Activated T-helper 17 cell treated with anti-CD3 and anti-CD28 coated beads, Interleukin-2, amount 50 U/mL, for 72 hours (primary cell): Measurements from ENCODE around the gene ACACA. TPM values are rescaled to one million over a fixed set of nuclear protein-coding genes. Genes with fewer than 3 reads are reported as not detected.

Experiments used
- ATAC-seq: fragments of 150-1000 bp; cut with Tn5 transposase; replicated peaks from 2 replicates; pipeline ENCODE4 v1.10.0; 2021; ENCODE audit warnings: mild to moderate bottlenecking, moderate library complexity
- H3K27ac Mint-ChIP-seq: one replicate; pipeline ENCODE4 v1.8.0; 2022; ENCODE audit warnings: mixed read lengths
- H3K27me3 Mint-ChIP-seq: one replicate; pipeline ENCODE4 v1.8.0; 2022; ENCODE audit warnings: mixed read lengths
- H3K36me3 Mint-ChIP-seq: one replicate; pipeline ENCODE4 v1.8.0; 2022; ENCODE audit warnings: low read depth, mild to moderate bottlenecking, mixed read lengths
- H3K4me1 Mint-ChIP-seq: one replicate; pipeline ENCODE4 v1.8.0; 2022; ENCODE audit warnings: mixed read lengths
- H3K4me3 Mint-ChIP-seq: one replicate; pipeline ENCODE4 v1.8.0; 2022; ENCODE audit warnings: mild to moderate bottlenecking, mixed read lengths
- H3K9me3 Mint-ChIP-seq: one replicate; pipeline ENCODE4 v1.8.0; 2022; ENCODE audit warnings: mixed read lengths
- total RNA-seq, 2 donors: library from RNA; stranded (reverse); gene quantifications; one replicate each; pipeline ENCODE4 v1.2.3, GENCODE V29; 2022

Gene ACACA
- total RNA-seq, 2 donors from 2014 or later, result 36.9 to 73.7 TPM

DNA sequence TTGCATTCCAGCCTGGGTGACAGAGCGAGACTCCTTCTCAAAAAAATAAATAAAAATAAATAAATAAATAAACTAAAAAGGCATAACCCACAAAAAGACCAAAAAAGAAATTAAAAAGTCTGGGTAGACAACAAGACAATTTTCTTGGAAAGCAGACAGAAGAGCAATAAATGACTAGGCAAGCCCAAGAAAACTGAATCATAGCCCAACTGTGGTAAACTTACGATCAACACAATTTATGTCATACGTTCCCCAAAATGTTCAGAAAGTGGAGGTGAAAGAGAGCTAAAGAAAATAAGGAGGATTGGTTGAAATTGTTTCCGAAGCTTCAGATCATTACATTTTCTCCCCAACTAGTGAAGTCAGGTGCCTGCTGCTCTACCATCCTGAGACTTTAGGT, 62.1 kb downstream of the ACACA start:
- H3K27ac Mint-ChIP-seq, result peak overlapping the region; percentile 66
- ATAC-seq, result peak; percentile 93

DNA sequence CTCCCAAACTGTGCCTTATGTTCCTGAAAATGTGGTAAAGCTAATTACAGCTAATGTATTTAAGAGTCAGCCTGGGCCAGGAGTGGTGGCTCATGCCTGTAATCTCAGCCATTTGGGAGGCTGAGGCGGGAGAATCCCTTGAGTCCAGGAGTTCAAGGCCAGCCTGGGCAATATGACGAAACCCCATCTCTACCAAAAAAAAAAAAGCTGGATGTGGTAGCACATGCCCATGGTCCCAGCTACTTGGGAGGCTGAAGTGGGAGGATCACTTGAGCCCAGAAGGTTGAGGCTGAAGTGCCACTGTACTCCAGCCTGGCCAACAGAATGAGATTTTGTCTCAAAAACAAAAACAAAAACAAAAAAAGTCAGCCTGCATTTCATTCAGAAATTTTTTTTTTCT, 64.0 kb downstream of the ACACA start:
- peaks cover 14% of the 10 kb centered on the region for H3K4me1 Mint-ChIP-seq
- H3K36me3 Mint-ChIP-seq, result peaks cover 44% of the 10 kb centered on the region
- H3K4me3 Mint-ChIP-seq, result no peak overlapping the region
- ATAC-seq, result no peak
- H3K27ac Mint-ChIP-seq, result no peak overlapping the region
- H3K27me3 Mint-ChIP-seq, result no peaks in the 10 kb centered on the region
- H3K9me3 Mint-ChIP-seq, result no peaks in the 10 kb centered on the region

More for the DNA sequence above, 62.1 kb downstream of the ACACA start:
- Mint-ChIP-seq H3K9me3 (no peaks in the 10 kb centered on the region), H3K27me3 (no peaks in the 10 kb centered on the region), H3K36me3 (peaks cover 30% of the 10 kb centered on the region), H3K4me3 (peak overlapping the region; percentile 28), H3K4me1 (peaks cover 14% of the 10 kb centered on the region)

DNA sequence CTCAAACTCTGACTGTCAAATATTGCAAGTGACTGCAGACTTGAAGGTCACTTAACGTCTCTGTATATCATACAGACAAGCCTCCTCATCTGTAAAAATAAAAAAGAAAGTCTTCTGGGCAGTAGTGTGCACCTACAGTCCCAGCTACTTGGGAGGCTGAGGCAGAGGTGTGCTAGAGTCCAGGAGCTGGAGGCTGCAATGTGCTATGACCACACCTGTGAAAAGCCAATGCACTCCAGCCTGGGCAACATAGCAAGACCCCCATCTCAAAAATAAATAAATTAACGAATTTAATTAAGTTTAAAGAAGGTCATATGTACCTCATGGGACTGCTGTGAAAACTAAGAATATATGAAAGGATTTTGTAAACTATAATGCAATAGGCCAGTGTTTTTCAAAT, 65.8 kb downstream of the ACACA start:
- H3K9me3 Mint-ChIP-seq, result no peaks in the 10 kb centered on the region
- peaks cover 41% of the 10 kb centered on the region for H3K36me3 Mint-ChIP-seq
- no peak overlapping the region for H3K27ac Mint-ChIP-seq
- peaks cover 9% of the 10 kb centered on the region for H3K4me1 Mint-ChIP-seq
- no peak overlapping the region for H3K4me3 Mint-ChIP-seq
- ATAC-seq, result no peak
- no peaks in the 10 kb centered on the region for H3K27me3 Mint-ChIP-seq

DNA sequence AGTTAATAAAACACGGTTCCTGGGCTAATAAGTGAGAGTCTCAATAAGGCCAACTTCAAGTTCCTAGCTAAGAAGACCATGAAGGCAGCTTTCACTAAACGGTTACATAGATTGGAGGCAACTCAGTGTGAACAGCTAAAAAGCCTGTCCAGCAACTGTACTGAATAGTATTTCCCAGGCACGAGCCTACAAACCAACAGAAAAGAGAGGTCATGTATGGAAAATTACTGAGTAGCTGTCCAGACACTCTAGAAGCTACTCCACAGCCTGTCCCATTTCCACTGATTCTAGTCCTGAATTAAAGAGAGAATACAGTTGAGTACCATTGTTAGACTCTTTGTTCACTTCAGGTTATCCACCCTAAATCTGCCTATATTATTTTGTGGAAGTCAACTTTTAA, 67.3 kb downstream of the ACACA start:
- no peak overlapping the region for H3K27ac Mint-ChIP-seq
- no peaks in the 10 kb centered on the region for H3K27me3 Mint-ChIP-seq
- no peaks in the 10 kb centered on the region for H3K9me3 Mint-ChIP-seq

DNA sequence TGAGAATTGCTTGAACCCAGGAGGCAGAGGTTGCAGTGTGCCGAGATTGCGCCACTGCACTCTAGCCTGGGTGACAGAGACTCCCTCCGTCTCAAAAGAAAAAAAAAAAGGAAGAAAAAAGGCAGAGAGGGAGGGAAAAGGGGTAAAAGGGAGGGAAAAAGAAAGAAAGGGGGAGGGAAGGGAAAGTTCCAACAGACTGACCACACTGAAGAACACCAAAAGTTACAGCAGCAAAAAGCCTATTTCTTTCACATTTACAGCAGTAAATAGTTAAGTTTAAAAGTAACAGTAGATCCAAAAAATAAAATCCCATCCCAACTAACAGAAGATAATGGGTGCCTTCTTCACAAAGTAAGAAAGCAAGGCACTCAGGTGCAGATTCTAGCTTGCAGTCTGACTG, 67.8 kb downstream of the ACACA start:
- ATAC-seq, result no peak
- H3K27me3 Mint-ChIP-seq, result no peaks in the 10 kb centered on the region
- H3K4me1 Mint-ChIP-seq, result no peaks in the 10 kb centered on the region
- H3K36me3 Mint-ChIP-seq, result peaks cover 29% of the 10 kb centered on the region
- H3K27ac Mint-ChIP-seq, result no peak overlapping the region
- no peaks in the 10 kb centered on the region for H3K9me3 Mint-ChIP-seq
- H3K4me3 Mint-ChIP-seq, result no peak overlapping the region

More for the DNA sequence above, 67.3 kb downstream of the ACACA start:
- Mint-ChIP-seq H3K36me3 (peaks cover 29% of the 10 kb centered on the region), H3K4me1 (peaks cover under 1% of the 10 kb centered on the region), H3K4me3 (no peak overlapping the region)
- no peak for ATAC-seq

DNA sequence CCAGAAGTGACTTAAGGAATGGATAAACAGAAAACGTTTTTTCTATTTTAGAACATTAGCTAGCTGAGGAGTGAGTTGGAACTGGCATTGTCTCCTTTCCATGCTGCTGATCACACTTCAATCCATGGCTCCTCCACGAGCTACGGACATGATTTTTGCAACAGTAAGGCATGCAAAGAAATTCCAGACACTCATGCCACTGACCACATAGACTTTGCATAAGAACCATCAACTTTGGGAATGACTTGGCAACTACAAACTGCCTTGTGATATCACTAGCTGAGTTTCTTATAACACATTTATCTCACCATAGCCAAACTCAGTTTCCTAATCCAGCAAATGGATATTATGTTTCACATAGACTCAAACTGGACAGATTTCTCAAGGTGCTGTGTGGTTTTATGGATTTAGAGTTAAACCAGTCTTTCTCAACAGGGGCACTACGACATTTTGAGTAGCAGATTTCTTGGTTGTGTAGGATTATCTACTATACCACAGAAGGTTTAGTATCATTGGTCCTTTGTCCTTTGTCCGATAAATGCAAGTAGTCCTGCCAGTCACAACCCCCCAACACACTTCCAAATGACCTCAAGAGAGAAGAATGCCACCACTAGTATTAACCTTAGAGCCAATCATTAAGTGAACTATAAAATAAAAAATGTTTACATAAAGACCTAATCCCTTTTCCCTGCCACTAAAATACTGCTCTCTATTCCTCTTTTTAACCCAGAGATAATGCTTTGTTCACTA, 79.1 kb downstream of the ACACA start:
- H3K36me3 Mint-ChIP-seq, result peaks cover 59% of the 10 kb centered on the region
- H3K27ac Mint-ChIP-seq, result no peak overlapping the region
- no peak for ATAC-seq
- H3K27me3 Mint-ChIP-seq, result no peaks in the 10 kb centered on the region
- H3K4me3 Mint-ChIP-seq, result no peak overlapping the region
- H3K4me1 Mint-ChIP-seq, result no peaks in the 10 kb centered on the region
- no peaks in the 10 kb centered on the region for H3K9me3 Mint-ChIP-seq

DNA sequence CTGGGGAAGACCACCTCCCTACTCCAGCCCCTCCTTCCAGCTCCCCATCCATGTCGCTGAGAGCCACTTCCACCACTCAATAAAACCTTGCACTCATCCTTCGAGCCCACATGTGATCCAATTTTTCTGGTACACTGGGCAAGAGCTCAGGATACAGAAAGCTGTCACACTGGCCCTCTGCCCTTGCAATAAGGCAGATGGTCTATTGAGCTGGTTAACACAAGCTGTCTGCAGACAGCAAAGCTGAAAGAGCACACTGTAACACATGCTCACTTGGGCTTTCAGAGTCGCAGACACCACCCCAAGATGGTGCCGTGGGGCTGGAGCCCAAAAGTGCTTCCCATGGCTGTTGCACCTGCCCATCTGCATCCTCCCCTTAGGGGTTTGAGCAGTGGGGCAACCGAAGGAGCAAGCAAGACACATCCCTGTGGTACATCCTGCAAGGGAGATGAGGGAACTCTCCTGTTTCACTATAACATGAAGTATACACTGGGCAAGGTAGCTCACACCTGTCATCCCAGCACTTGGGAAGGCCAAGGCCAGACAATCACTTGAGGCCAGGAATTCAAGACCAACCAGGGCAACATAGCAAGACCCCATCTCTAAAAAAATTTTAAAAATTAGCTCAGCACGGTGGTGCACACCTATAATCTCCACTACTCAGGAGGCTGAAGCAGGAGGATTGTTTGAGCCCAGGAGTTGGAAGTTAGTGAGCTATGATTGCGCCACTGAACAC, 83.6 kb downstream of the ACACA start:
- H3K27ac Mint-ChIP-seq, result no peak overlapping the region
- H3K36me3 Mint-ChIP-seq, result peaks cover 45% of the 10 kb centered on the region
- no peak overlapping the region for H3K4me3 Mint-ChIP-seq
- ATAC-seq, result no peak
- no peaks in the 10 kb centered on the region for H3K4me1 Mint-ChIP-seq
- no peaks in the 10 kb centered on the region for H3K9me3 Mint-ChIP-seq
- no peaks in the 10 kb centered on the region for H3K27me3 Mint-ChIP-seq

DNA sequence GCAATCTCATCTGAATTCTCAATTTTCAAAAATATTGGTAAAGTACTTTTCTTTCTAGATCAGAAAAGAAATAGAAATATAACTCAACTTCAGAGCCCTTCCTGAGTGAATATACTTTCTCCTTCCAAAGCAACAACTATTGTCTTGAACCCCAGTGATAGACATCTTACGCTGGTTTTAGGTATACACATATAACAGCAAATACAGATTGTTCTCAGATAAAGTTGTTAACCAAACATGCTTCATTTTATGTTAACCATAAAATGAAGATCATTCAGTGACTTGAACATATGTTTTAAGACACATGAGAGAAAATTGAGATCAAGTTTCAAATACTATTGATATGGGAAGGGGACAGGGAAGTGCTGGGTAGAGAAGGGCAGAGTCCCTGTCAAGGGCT, 84.5 kb downstream of the ACACA start:
- H3K9me3 Mint-ChIP-seq, result no peaks in the 10 kb centered on the region
- peaks cover 36% of the 10 kb centered on the region for H3K36me3 Mint-ChIP-seq
- H3K27me3 Mint-ChIP-seq, result no peaks in the 10 kb centered on the region
- no peak overlapping the region for H3K4me3 Mint-ChIP-seq
- no peak for ATAC-seq
- H3K4me1 Mint-ChIP-seq, result no peaks in the 10 kb centered on the region
- no peak overlapping the region for H3K27ac Mint-ChIP-seq

DNA sequence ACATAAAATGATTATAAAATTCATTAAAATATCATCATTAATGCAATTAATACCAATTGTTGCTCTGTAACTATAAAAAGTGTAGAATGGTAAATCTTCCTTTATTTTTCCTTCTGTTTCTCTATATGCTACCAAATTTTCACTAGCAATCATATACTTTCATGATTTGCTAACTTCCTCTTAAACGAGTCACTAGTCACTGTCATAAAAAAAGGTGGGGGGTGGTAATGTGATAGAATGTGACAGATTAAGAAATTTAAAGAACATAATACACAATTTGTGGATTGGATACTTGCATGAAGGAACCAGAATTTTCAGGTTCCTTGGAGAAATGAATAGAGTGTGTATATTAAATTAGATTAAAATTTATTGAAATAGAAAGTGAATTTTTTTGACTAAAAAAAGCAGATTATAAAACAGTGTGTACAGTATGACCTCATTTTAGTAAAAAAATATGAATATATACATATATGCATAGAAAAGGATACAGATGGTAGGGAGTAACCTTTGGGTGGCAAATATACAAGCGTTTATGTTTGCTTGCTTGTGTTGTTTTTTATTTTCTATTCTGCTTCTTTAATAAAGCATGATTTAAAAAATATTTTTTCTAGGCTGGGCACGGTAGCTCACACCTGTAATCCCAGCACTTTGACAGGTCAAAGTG, 87.6 kb downstream of the ACACA start:
- no peak for ATAC-seq
- Mint-ChIP-seq H3K9me3 (no peaks in the 10 kb centered on the region), H3K27ac (no peak overlapping the region), H3K27me3 (no peaks in the 10 kb centered on the region), H3K4me1 (no peaks in the 10 kb centered on the region), H3K36me3 (peaks cover 21% of the 10 kb centered on the region), H3K4me3 (no peak overlapping the region)

DNA sequence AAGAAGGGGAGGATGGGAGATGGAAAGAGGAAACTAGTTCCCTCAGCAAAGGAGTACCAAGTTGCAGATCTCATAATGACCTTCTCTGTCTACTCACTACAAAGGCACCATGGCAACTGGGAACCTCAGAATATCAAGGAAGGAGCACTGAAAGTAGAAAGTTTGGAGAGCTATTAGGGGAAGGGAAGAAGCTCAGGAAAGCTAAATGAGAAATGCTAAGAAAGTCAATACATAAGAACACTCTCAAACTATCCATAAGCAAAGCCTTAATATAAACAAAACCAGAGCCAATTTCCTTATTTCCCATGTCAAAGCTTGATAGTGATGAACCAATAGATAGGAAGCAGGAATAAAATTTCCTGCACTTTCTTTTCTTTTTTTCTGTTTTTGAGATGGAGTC, 88.8 kb downstream of the ACACA start:
- Mint-ChIP-seq H3K4me3 (no peak overlapping the region), H3K27me3 (no peaks in the 10 kb centered on the region), H3K4me1 (no peaks in the 10 kb centered on the region), H3K9me3 (no peaks in the 10 kb centered on the region), H3K36me3 (peaks cover 21% of the 10 kb centered on the region), H3K27ac (no peak overlapping the region)
- no peak for ATAC-seq

DNA sequence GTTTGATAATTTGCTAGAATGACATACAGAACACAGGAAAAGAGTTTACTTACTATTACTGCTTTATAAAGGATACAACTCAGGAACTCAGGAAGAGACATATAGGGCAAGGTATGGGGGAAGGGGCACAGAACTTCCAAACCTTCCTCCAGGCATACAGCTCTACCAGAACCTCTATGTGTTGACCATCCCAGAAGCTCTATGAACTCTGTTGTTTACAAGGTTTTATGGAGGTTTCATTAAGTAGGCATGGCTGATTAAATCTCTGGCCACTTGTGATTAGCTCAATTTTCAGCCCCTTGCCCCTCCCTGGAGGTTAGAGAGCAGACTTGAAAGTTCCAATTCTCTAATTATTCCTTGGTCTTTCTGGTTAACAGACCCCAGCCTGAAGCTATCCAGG, 91.0 kb downstream of the ACACA start:
- H3K4me1 Mint-ChIP-seq, result no peaks in the 10 kb centered on the region
- no peak overlapping the region for H3K4me3 Mint-ChIP-seq
- ATAC-seq, result no peak
- H3K36me3 Mint-ChIP-seq, result peaks cover 13% of the 10 kb centered on the region
- no peak overlapping the region for H3K27ac Mint-ChIP-seq
- H3K27me3 Mint-ChIP-seq, result no peaks in the 10 kb centered on the region
- no peaks in the 10 kb centered on the region for H3K9me3 Mint-ChIP-seq

DNA sequence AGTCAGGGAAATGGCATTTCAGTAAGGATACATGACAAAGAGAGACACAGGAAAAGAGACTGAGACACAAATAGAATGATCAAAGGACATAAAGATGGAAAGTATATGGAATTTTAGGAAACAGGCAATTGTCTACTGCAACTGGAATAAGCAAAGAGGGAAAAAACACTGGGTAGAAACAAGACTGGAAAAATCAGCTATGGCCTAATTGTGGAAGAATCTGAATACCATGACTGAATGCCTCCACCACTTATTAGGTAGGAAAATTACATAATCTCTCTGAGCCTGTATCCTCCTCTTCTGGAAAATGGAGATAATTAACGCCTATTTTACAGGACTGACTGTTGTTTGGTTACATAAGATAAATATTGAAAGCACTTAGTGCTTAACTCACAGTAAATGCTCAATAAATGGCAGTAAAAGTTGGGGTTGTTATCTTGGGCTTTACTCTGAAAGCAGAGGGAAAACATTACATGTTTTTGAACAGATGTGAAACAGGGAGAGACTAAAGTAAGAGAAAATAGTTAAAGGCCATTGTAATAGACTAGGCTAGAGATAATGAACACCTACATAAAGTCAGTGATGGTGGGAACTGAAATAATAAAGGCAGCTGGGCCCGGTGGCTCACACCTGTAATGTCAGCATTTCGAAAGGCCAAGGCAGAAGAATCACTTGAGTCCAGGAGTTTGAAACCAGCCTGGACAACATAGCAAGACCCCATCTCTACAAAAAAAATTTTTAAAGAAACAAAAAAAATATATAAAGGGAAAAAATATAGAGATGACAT, 94.3 kb downstream of the ACACA start:
- H3K36me3 Mint-ChIP-seq, result peaks cover 13% of the 10 kb centered on the region
- no peak overlapping the region for H3K4me3 Mint-ChIP-seq
- H3K27me3 Mint-ChIP-seq, result no peaks in the 10 kb centered on the region
- no peaks in the 10 kb centered on the region for H3K9me3 Mint-ChIP-seq
- no peaks in the 10 kb centered on the region for H3K4me1 Mint-ChIP-seq
- no peak for ATAC-seq
- H3K27ac Mint-ChIP-seq, result no peak overlapping the region

DNA sequence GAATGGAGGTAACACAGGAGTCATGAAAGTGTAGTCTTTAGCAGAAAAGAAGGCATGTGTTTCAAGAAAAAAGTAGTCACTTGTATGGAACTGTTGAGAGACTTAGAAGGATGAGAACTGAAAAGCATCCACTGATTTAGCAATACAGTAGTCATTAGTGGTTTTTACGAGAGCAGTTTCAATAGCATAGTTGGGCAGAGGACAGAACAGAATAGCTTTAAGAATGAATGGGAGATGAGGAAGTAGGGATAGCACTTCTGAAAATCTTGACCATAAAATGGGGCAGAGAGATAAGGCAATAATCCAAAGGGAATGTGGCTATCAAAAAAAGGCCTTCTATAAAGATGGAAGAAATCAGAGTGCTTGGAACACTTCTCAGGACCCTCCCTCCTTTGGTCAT, 95.7 kb downstream of the ACACA start:
- no peak for ATAC-seq
- Mint-ChIP-seq H3K27ac (no peak overlapping the region), H3K9me3 (no peaks in the 10 kb centered on the region), H3K4me1 (no peaks in the 10 kb centered on the region), H3K36me3 (peaks cover 9% of the 10 kb centered on the region), H3K27me3 (no peaks in the 10 kb centered on the region), H3K4me3 (no peak overlapping the region)

DNA sequence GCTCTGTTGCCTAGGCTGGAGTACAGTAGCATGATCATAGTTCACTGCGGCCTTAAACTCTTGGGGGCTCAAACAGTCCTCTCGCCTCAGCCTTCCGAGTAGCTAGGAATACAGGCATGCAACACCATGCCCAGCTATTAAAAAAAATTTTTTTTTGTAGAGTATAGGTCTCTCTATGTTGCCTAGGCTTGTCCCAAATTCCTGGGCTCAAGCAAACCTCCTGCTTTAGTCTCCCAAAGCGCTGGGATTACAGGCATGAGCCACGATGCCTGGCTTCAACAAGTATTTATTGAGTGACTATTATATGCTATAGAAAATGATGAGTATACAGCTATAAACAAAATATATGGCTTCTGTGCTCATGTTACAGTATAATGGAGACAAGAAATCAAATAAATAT, 97.6 kb downstream of the ACACA start:
- Mint-ChIP-seq H3K36me3 (peaks cover 18% of the 10 kb centered on the region), H3K27me3 (no peaks in the 10 kb centered on the region), H3K9me3 (no peaks in the 10 kb centered on the region), H3K4me1 (no peaks in the 10 kb centered on the region), H3K27ac (no peak overlapping the region), H3K4me3 (no peak overlapping the region)
- no peak for ATAC-seq
